GM18861 (cell line): ENCODE data around the gene NFATC2.

Source experiments
- ATAC-seq: cut with Tn5 transposase; IDR thresholded peaks from one replicate; pipeline ENCODE4 v1.9.1; 2021; ENCODE audit not compliant: unreplicated experiment

NFATC2 gene

DNA sequence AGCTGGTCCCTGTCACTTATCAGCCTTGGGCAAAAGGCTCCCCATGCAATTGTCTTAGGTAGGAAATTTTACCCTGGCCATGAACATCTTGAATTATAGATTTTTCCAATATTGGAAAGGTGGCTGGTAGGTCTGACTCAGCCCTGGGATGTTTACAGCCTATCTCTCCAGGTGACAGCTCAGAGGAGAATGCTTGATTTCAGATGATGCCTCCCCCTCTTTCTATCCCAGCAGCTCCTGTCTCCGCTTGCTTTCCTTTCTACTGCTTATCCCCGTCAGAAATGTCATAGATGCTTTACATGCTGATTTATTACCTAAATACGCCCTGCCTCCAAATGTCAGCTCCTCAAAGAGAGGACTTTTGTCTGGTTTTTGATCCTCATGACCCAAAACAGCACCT is 109.6 kb downstream of the NFATC2 start:
- no peak for ATAC-seq

DNA sequence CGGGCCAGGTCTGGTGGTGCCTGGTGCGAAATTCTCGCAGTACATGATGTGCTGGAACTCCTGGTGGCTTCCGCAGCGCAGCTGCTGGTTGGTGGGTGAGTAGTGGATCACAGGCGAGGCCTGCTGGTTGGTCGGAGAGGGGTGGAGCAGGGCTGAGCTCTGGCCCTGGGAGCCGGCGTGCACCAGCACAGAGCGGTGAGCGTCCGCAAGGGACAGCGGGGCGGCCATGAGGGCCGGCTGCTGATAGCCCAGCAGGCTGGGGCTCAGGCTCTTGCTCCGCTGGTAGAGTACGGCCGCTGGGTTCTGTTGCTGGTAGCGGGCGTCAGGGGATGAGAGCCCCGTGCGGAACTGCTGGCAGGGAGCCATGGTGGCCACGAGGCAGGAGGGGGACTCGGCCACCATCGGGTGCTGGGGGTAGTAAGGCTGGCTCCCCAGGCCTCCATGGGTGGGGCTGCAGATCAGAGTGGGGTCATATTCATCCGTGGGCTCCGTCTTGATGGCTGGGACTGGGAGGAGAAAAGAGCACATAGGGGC is 110.2 kb downstream of the NFATC2 start:
- no peak for ATAC-seq

DNA sequence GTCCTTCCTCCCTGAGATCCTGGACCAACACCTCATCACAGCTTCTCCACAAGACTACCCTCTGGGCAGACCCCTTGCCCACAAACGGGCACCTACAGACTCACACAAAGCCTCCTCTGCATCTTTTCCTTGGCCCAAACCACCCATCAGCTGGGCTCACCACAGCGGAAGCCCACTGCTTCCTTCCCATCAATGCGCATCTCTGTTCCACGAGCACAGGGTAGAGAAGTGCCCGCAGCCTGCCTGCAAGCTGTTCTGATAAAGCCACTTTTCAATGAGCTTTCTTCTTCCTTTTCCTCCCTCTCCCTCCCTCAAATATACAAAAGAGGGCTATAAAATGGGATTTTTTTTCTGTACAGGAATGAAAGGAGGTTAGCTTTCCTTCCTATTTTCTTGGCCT is 111.2 kb downstream of the NFATC2 start:
- no peak for ATAC-seq

DNA sequence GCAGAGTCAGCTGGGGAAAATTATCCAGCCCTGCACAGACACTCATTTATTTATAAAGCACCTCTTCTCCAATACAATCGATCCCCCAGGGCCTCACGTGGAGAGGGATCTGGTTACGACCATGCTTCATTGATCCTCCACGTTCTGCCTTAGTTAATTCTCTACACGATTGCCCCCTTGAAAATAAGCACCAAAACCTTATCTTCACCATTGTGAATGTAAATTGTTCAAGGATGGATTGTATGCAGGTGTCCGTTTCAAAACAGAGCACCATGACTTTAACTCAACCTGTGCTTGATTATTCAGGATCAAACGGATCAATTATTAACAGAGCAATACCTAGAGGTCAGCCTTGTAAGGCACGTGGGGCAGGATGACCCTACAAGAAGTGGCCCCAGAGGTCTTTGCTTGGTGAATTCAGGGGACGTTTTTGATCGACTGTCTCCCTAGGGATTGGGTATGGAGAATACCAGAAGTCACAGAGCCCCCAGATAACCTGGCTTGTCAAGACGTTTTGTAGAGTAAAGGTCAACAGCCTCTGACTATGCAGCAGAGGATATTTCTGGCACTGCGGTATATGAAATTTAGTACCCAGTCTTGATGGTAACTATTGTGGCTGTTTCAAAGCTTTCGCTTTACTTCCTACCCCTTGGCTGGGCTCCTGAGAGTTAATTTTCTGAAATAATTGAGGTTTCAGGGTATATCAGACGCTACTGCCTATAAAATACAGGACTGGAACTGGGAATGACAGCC is 112.1 kb downstream of the NFATC2 start:
- ATAC-seq, result no peak

DNA sequence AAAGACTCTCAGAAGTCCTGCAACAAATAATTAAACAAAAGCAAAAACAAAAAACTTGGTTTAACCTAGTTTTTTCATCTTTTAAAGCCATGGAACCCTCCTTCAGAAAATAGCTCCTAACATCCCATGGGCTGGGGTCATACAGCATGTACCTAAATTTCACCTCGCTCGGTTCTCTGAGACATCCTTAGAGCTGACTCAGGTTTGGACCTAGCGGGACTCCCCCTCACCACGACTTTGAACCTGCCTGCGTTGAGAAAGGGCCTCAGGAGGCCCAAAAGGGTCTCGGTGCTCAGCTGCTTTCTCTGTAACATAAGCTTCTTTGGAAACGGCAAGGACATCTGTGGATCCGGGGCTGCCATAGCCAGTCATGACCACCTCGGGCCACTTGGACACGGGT is 112.8 kb downstream of the NFATC2 start:
- ATAC-seq, result no peak

DNA sequence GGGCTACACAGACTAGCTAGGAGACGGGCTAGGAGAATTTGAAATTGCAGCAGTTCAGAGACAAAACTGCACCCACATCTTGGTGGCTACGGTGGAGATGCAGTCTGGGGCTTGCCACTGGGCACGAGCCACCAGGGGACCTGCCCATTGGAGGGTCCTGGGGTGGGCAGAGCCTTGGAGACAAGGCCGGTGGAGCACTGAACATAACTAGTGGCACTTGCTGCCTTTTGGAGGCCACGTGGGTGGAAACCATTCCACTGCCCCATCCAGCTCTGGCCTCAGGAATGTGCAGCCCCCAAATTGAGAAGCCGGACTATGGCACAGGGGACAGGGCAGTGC is 113.4 kb downstream of the NFATC2 start:
- ATAC-seq, result no peak

DNA sequence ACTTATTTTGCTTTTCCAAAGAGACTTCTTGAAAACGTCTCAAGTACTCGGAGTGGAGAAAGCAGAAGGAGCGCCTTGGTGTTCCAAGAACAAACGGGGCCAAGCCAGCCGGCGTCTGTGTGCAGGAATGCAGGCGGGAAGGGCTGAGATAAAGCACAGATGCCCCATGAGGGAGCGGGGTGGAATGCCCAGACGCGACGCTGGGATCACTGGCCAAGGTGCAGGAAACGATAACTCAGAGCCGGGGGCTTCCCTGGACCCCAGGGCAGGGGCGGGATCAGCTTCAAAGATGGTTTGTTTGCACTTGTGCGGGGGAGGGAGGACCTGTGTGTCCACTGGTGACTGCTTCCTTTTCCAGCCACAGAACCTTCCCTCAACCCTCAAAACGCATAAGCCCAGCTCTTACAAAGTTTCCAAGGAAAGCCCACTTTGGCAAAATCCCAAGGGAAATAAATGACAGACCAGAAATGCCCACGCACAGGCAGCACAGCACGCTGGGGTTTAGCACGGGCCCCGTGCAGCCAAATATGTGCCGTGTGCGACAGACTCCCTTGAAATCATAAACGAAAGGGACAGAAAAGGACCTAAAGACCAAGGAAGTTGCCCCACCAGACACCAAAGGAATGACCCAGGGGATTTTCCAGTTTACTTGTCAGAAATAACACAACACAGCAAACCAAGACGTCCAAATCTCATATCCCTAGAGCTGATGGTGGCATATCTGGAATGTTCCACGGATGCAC is 113.9 kb downstream of the NFATC2 start:
- no peak for ATAC-seq

DNA sequence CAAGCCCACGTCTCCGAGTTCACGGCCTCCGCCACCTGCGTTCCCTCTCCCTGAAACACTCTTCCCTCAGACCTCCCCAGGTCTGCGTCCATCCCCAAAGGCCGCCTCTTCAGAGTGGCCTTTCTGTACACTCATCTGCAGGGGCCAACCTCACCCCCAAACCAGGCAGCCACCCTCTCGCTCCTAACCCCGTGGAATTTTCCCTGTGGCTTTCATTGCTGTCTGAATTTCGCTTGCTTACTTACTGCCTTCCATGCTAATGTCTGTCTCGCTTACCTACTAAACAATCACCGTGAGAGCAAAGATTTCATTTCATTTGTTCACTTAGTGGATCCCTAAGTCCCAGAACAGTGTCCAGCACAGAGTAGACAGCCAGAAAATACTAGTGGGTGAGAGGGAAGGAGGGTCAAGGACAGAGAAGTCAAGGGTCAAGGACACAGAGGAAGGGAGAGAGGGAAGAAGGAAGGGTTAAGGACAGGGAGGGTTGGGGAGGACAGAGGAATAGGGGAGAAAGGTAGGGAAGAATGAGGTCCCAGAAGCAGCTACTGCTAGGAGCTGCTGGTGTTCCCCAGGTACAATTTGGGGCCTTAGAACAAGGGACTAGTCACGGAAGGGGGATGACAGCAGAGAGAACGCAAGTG is 114.7 kb downstream of the NFATC2 start:
- no peak for ATAC-seq

DNA sequence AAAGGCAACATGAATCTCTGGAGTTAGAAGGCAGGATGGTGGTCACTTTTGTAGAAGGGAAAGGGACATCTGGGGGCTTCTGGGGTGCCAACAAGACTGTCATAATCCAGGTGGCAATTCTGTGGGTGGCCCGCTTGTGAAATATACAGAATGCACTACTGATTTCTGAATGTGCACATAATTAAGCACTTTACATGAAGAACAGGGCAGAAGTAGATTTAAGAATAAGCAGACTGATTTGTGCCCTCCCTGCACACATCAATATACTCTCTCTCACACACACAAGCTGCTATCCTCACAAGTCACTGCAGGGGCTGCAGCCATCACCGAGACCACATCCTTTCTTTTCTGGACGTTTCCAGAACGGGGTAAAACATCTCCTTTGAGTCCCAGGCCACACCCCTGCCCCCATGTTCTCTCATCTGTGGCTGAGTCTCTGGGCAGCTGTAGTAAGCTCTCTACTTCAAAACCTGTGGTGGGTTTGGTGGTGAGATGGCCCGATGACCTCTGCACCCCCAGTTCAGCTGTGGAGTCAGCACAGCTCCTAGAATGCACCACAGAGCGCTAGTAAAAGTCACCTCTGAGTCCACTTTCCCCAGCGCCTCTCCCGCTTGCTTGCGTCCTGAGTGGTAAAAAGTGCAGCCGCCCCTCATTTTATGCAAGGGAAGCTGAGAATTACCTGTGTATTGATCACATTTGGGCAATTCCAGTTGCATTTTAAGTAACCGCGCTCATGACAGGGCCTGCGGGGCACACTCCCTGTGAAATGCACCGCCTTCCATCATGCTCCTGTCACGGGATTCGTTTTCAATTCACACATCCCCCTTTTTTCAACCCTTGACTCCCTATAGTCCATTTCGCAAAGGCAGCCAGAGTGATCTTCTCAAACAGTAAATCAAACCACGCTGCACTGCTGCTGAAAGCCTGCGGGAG is 115.5 kb downstream of the NFATC2 start:
- no peak for ATAC-seq

DNA sequence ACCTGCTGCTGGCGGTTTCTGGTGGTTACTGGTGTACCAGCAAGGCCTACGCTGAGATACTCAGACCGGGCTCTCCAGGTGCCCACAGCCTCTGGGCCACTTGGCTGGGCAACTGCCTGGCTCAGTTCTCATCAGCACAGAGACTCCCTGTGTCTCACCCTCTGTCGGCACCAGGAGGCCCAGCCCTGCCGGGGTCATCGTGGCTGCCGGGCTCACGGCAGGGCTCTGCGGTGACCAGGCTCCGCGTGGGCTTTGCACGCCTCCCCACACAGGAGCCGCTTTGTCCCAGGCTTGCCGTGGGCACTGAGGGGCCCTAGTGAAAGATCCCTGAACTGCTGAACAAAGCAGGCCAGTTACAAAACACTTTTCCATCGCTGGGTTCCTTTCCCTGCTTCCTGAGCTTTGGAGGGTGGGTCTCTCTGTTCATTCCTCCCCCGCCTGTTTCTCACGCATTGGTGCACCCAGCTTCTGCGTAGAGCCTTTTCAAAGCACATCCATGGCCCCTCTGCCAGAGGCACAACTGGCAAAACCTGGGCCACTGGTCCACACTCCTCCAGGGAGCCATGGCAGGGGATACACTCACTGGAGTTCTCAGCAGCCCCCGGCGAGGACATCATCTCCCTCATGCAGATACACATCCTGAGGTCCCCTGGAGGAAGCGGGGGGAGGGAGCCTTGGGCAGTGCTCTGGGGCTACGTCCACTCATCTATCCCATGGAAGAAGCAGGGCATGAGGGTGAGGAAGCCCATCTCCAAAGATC is 117.0 kb downstream of the NFATC2 start:
- no peak for ATAC-seq

DNA sequence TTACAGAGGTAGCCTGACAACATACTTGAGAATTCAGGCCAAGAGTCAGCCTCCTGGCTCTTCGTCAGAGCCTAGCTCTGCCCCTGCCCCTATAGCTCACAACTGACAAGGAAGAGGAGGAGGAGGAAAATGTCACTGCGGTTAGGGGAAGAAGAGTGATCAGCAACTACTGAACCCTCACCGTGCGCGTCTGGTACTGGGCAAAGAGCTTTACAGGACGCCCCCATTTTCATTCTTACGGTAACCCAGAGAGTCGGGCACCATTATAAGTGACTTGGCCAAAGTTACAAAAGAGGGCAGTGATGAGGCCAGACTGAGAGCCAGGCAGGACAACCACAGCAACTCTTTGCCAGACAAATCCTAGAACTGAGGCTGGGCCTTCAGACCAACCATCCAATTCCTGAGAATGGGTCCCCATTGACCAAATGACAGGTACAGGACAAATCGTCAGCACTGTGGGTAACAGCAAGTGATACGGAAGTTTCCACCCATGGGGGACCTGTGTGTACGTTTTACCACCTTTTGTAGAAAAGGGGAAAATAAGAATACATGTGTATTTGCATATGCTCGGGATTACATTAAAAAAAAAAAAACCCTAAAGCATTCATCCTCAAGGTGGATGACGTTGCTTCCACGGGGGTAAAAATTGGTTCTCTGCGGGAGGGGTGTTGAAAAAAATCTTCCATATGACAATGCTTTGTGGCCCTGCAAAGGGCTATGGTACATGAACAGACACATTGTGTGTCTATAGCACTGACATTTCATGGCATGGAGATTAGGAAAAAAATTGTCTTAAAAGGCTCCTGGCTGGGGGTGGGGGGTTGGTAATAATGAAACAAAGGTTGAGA is 118.0 kb downstream of the NFATC2 start:
- no peak for ATAC-seq

DNA sequence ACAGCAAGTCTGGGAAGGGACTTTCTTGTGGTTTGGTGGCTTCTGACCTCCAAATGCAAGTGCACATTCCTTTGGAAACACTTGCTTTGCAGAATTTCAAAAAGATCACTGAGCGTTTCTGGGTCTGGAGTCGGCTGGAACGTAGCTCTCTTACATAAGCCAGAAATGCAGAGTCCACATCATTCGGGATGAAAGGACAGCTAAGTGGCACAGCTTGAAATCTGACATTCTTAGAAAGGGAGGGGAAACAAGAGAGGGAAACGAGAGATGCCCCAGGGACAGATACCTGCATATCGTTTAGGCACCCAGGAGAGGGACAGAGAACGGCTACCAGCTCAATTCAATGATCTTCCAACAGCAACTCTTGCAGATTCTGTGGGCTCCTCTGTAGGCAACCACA is 118.7 kb downstream of the NFATC2 start:
- no peak for ATAC-seq

DNA sequence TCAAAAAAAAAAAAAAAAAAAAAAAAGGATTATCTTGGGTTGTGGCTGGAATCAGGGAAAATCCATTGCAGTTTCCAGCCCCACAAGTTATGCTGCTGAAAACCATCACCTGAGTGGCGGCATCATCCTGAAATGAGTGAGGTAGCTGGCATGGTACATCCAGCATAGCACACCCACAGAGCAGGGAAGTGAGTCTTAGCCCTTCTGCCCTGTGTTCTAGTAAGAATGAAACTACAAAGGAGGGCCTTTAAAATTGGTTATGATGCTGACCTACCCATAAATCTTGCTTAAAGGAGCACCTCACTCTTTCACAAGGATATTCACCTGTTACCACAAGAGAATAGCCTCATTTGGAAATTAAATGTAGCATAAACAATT is 119.2 kb downstream of the NFATC2 start:
- ATAC-seq, result peak; percentile 77

DNA sequence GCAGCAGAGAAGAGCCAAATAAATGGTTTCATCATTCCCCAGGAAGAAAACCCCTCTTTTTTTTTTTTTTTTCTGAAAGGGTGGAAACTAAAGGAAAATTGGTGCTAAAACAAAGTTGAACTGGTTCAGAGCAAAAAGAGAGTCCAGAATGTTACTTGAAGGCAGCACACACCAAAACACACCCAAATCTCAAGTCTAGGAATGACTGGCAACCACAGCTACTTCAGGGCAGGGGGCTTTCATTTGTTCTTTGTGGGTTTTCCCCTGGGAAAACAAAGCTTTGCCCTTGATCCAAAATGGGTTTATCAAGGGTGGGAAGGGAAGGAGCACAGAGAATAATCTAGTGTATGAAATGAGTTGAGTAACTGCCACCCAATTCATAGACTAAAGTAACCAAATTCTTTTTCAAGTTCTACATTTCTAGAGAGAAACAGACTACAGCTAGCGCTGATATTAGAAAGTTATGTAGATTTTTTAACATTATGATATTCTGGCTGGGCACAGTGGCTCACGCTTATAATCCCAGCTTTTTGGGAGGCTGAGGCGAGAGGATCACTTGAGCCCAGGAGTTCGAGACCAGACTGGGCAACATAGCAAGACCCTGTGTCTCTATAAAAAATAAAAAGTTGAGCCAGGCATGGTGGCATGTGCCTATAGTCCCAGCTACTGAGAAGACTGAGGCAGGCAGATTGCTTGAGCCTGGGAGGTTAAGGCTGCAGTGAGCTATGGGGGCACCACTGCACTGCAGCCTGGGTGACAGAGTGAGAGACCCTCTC is 119.8 kb downstream of the NFATC2 start:
- ATAC-seq, result no peak

DNA sequence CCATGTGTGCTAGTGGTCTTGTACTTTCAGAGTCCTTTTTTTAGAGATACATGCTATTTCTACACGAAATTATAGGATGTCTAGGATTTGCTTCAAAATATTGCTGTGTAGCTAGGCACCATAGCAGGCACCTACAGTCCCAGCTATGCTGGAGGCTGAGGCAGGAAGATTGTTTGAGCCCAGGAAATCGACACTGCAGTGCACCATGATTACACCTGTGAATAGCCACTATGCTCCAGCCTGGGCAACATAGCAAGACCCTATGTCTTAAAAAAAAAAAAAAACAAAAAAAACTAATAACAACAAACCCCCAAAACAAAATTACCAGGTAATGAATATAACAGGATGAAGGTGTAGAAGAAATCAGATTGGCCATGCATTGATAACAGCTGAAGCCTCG is 121.7 kb downstream of the NFATC2 start:
- ATAC-seq, result no peak

DNA sequence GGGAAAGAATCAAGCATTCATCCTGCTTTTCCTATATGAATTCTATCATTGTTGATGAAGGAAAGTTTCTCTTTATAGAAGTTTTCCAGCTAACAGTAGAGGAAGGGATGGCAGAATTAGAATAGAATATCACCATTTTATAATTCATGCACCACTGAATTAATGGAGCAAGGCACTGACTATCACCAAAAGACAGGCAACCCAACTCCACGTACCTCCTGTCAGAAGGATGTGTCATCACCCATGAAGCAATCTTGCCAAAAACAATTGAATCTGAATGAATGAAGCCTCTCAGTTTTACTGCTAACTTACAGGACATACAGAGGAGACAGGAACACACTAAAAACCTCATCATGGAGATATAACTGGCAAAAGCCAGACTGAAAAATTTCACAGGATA is 122.4 kb downstream of the NFATC2 start:
- ATAC-seq, result no peak

DNA sequence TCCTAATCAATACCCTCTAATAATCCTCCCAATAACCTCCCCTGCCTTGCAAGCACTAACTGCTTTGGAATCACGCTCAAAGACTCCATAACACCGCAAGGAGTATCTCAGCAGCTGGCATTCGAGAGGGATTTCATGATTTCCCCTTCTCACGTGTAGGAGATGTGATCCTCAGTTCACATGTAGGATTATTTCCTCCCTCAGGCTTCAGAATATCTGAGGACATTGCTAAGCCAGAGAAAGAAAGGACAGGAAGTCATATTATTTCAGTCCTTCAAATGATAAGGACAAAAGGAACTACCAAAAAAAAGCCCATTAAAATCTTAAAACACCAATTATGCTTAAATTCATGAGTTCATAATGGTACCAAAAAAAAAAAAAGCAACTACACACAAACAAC is 122.9 kb downstream of the NFATC2 start:
- ATAC-seq, result no peak

DNA sequence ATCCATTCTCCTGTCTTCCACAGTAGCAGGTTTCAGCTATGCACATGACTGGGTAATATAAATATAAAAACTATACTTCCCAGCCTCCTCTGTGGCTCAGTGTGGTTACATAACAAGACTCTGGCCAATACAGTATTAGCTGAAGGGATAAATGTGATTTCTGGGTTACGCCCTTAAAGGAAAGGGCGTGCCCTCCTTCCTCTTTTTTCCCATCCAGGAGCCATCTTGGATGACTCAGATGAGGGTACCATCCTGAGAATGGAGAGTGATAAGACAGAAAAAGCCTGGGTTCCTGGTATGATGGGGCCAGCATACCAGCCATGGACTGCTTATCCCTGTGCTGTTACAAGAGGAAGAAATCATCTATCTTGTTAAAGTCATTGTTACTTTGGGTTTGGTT is 123.3 kb downstream of the NFATC2 start:
- ATAC-seq, result no peak

DNA sequence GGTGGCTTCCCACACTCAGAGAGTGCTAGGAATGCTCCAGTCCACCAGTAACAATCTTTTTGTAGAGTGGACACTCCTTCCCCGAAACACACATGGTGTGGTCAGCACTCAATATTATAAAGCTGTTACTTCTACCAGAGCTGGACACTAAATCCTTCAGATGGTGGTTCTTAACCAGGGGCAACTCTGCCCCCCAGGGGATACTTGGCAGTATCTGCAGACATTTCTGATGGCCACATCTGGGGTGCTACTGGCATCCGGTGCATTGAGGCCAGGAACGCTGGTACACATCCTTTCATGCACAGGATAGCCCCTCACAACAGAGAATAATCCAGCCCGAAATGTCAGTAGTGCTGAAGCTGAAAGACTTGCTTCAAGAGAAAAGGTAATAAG is 124.4 kb downstream of the NFATC2 start:
- ATAC-seq, result no peak
